A673 (cell line): ENCODE measurements around the gene NOX4.
"Not testable (repeated sequence)": the region's sequence is repeated elsewhere in the genome, so short reads cannot be mapped to it uniquely, and the experiment has no call there.

Source experiments
- CTCF ChIP-seq: fragments of 300-800, 200-600 bp; sonication (generic); conservative IDR thresholded peaks from 2 replicates; pipeline ENCODE4 v1.5.1; 2017; ENCODE audit warnings: low read depth, mild to moderate bottlenecking, antibody characterized with exemption, low read length, moderate library complexity, mixed read lengths
- EZH2 ChIP-seq: fragments of 200-600 bp; sonication (generic); IDR thresholded peaks from 2 replicates; pipeline ENCODE4 v1.6.1; 2017; ENCODE audit warnings: borderline replicate concordance, low read depth, mild to moderate bottlenecking, mixed read lengths, antibody characterized with exemption, low read length; ENCODE audit not compliant: poor library complexity, severe bottlenecking

- TF ChIP-seq CTCF, EZH2: not testable (repeated sequence)
Measured at GRCh38 chr11:89432182-89432581, 59.0 kb downstream of the NOX4 start.
